Endodermal cell (in vitro differentiated cells): Measurements from ENCODE around the gene SLC7A14. TPM values are rescaled to one million over a fixed set of nuclear protein-coding genes. Genes with fewer than 3 reads are reported as not detected.

Experiments used
- DNase-seq: peaks from one replicate; pipeline ENCODE4 v3.0.0-alpha.2; 2017
- H3K27ac ChIP-seq: 2 replicates; pipeline ENCODE4 v1.5.1; 2013; ENCODE audit warnings: mild to moderate bottlenecking, low read depth, low read length, moderate library complexity
- H3K27me3 ChIP-seq: 2 replicates; pipeline ENCODE4 v1.6.1; 2013; ENCODE audit warnings: mild to moderate bottlenecking, low read length, moderate library complexity; ENCODE audit not compliant: insufficient read depth, control insufficient read depth, poor library complexity, severe bottlenecking
- H3K36me3 ChIP-seq: 2 replicates; pipeline ENCODE4 v1.7.0; 2013; ENCODE audit warnings: mild to moderate bottlenecking, low read length, moderate library complexity; ENCODE audit not compliant: control insufficient read depth, insufficient read depth
- H3K4me1 ChIP-seq: one replicate; pipeline ENCODE4 v1.7.0; 2013; ENCODE audit warnings: low read length; ENCODE audit not compliant: control insufficient read depth, insufficient read depth
- H3K4me3 ChIP-seq: 2 replicates; pipeline ENCODE4 v1.5.1; 2013; ENCODE audit warnings: mild to moderate bottlenecking, low read length, moderate library complexity
- H3K9ac ChIP-seq: 2 replicates; pipeline ENCODE4 v1.6.1; 2013; ENCODE audit warnings: mild to moderate bottlenecking, low read length, moderate library complexity; ENCODE audit not compliant: poor library complexity, severe bottlenecking; ENCODE audit errors: extremely low read depth
- H3K9me3 ChIP-seq: 2 replicates; pipeline ENCODE4 v1.6.1; 2013; ENCODE audit warnings: mild to moderate bottlenecking, low read length, moderate library complexity; ENCODE audit not compliant: control insufficient read depth
- H3K27ac Mint-ChIP-seq: 2 replicates; pipeline ENCODE4 v1.8.0; 2020; ENCODE audit warnings: mixed read lengths
- H3K27me3 Mint-ChIP-seq: 2 replicates; pipeline ENCODE4 v1.8.0; 2021; ENCODE audit warnings: mild to moderate bottlenecking, mixed read lengths; ENCODE audit not compliant: insufficient read depth
- H3K36me3 Mint-ChIP-seq: 2 replicates; pipeline ENCODE4 v1.8.0; 2020; ENCODE audit warnings: low read depth, mixed read lengths
- H3K4me1 Mint-ChIP-seq: 2 replicates; pipeline ENCODE4 v1.8.0; 2020; ENCODE audit warnings: mixed read lengths
- H3K4me3 Mint-ChIP-seq: 2 replicates; pipeline ENCODE4 v1.8.0; 2020; ENCODE audit warnings: mild to moderate bottlenecking, moderate library complexity, mixed read lengths
- H3K9me3 Mint-ChIP-seq: 2 replicates; pipeline ENCODE4 v1.8.0; 2020; ENCODE audit warnings: mild to moderate bottlenecking, mixed read lengths
- CTCF ChIP-seq: fragments of 200-600 bp; sonication (generic); conservative IDR thresholded peaks from 2 replicates; pipeline ENCODE4 v1.5.0; 2021; ENCODE audit warnings: antibody characterized with exemption, mild to moderate bottlenecking
- WGBS, 2 experiments: methylation state at CpG; one replicate each; pipeline versions ENCODE4 v1.1.5 to v1.1.7; 2013; ENCODE audit warnings: missing lambda C conversion rate in 2 of 2, mixed read lengths in 1 of 2; ENCODE audit not compliant: insufficient coverage in 1 of 2, insufficient read length in 1 of 2; 5-methylcytosine and 5-hydroxymethylcytosine counted together
- total RNA-seq, 2 donors: library from RNA; stranded (reverse); fragmentation: NEBNext Ultra II Directional in 1 of 2; extraction: Animal tissue kit (Norgen Biotek cat#: 25700) in 1 of 2; gene quantifications; 2 replicates in 1 of 2; 3 replicates in 1 of 2; pipeline ENCODE4 v1.2.1, GENCODE V29; 2021

Gene SLC7A14
- total RNA-seq, 2 donors from 2014 or later, result 0.29 to 0.42 TPM

GRCh38 chr3:170623524-170623923, 37.6 kb upstream of the SLC7A14 start:
- Histone ChIP-seq H3K9ac (no peak overlapping the region), H3K9me3 (peaks cover 11% of the 10 kb centered on the region), H3K36me3 (no peaks in the 10 kb centered on the region), H3K4me3 (no peak overlapping the region), H3K27me3 (no peaks in the 10 kb centered on the region), H3K27ac (no peak overlapping the region), H3K4me1 (no peaks in the 10 kb centered on the region)
- DNase-seq, result no peak
- Mint-ChIP-seq H3K4me1 (no peaks in the 10 kb centered on the region), H3K27me3 (peaks cover 2% of the 10 kb centered on the region), H3K27ac (no peak overlapping the region), H3K9me3 (peaks cover 28% of the 10 kb centered on the region), H3K4me3 (no peak overlapping the region), H3K36me3 (no peaks in the 10 kb centered on the region)
- no peak for TF ChIP-seq CTCF
- WGBS, 2 experiments, result 97 to 100% methylated on average over 1 of the region's 1 CpG

- peaks cover 2% of the 10 kb centered on the region for H3K27me3 Mint-ChIP-seq
- DNase-seq, result no peak
- Histone ChIP-seq H3K4me1 (no peaks in the 10 kb centered on the region), H3K27me3 (no peaks in the 10 kb centered on the region), H3K9me3 (peaks cover 11% of the 10 kb centered on the region), H3K4me3 (no peak overlapping the region), H3K27ac (no peak overlapping the region), H3K9ac (no peak overlapping the region), H3K36me3 (no peaks in the 10 kb centered on the region)
- TF ChIP-seq CTCF, result no peak
- WGBS, 2 experiments, result 84 to 89% methylated on average over 3 to 5 of the region's 5 CpGs
- H3K9me3 Mint-ChIP-seq, result peaks cover 35% of the 10 kb centered on the region
- no peak overlapping the region for H3K27ac Mint-ChIP-seq
- no peak overlapping the region for H3K4me3 Mint-ChIP-seq
- no peaks in the 10 kb centered on the region for H3K4me1 Mint-ChIP-seq
- H3K36me3 Mint-ChIP-seq, result no peaks in the 10 kb centered on the region
Observed at GRCh38 chr3:170622369-170623159, 36.7 kb upstream of the SLC7A14 start.

- H3K36me3 Mint-ChIP-seq, result no peaks in the 10 kb centered on the region
- Histone ChIP-seq H3K4me1 (no peaks in the 10 kb centered on the region), H3K9ac (no peak overlapping the region), H3K36me3 (no peaks in the 10 kb centered on the region), H3K9me3 (peaks cover 11% of the 10 kb centered on the region), H3K4me3 (no peak overlapping the region), H3K27me3 (no peaks in the 10 kb centered on the region), H3K27ac (no peak overlapping the region)
- no peak for TF ChIP-seq CTCF
- 93% methylated on average over 5 of the region's 5 CpGs for WGBS, 2 experiments
- DNase-seq, result no peak
- no peak overlapping the region for H3K27ac Mint-ChIP-seq
- peaks cover 44% of the 10 kb centered on the region for H3K9me3 Mint-ChIP-seq
- no peaks in the 10 kb centered on the region for H3K4me1 Mint-ChIP-seq
- no peak overlapping the region for H3K4me3 Mint-ChIP-seq
- H3K27me3 Mint-ChIP-seq, result peaks cover 2% of the 10 kb centered on the region
Observed at GRCh38 chr3:170621256-170621655, 35.4 kb upstream of the SLC7A14 start.
